Measurements from ENCODE around the gene RAB3IL1. TPM values are rescaled to one million over a fixed set of nuclear protein-coding genes. Genes with fewer than 3 reads are reported as not detected.

Gene RAB3IL1
- total RNA-seq, 1 donor from 2014 or later = 10.6 TPM

- no peak overlapping the region for H3K27ac Mint-ChIP-seq
- no peaks in the 10 kb centered on the region for H3K36me3 Mint-ChIP-seq
- H3K27me3 Mint-ChIP-seq (ENCODE audit: low read depth) = no peaks in the 10 kb centered on the region
- H3K4me1 Mint-ChIP-seq = peaks cover 11% of the 10 kb centered on the region
- H3K9me3 Mint-ChIP-seq = no peaks in the 10 kb centered on the region
- TF ChIP-seq, protein P1, sequence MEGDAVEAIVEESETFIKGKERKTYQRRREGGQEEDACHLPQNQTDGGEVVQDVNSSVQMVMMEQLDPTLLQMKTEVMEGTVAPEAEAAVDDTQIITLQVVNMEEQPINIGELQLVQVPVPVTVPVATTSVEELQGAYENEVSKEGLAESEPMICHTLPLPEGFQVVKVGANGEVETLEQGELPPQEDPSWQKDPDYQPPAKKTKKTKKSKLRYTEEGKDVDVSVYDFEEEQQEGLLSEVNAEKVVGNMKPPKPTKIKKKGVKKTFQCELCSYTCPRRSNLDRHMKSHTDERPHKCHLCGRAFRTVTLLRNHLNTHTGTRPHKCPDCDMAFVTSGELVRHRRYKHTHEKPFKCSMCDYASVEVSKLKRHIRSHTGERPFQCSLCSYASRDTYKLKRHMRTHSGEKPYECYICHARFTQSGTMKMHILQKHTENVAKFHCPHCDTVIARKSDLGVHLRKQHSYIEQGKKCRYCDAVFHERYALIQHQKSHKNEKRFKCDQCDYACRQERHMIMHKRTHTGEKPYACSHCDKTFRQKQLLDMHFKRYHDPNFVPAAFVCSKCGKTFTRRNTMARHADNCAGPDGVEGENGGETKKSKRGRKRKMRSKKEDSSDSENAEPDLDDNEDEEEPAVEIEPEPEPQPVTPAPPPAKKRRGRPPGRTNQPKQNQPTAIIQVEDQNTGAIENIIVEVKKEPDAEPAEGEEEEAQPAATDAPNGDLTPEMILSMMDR (IDR thresholded peaks at IDR 0.05; ENCODE audit: unreplicated experiment) = no peak
- no peak overlapping the region for H3K4me3 Mint-ChIP-seq
- DNase-seq (ENCODE audit: low spot score in 2 of 2, unreplicated experiment in 2 of 2) = no peak
Observed at GRCh38 chr11:61903845-61904244, 13.5 kb downstream of the RAB3IL1 start.

DNA sequence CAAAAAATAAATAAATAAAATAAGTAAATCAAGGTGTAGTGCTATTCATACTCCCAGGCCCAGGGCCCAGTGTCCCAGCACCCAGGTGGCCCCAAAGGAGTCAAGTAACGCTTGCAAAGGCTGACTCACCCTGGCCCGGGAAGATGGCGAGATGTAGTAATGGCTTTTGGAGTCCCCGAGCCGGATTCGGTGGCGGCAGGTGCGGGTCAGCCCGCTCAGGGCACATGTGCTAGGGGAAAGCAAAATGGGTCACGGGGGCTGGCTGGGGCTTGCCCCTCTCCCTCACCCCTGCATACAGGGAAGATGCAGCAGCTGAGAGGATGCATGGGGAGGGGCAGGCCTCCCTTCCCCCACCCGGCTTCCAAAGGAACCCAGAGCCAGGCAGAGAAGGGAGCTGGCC is 15.1 kb downstream of the RAB3IL1 start:
- Mint-ChIP-seq H3K27ac (no peak overlapping the region), H3K4me1 (peaks cover 8% of the 10 kb centered on the region), H3K27me3 (ENCODE audit: low read depth) (no peaks in the 10 kb centered on the region), H3K4me3 (no peak overlapping the region), H3K36me3 (no peaks in the 10 kb centered on the region), H3K9me3 (no peaks in the 10 kb centered on the region)
- DNase-seq (ENCODE audit: low spot score in 2 of 2, unreplicated experiment in 2 of 2) = no peak
- TF ChIP-seq, protein P1 (IDR thresholded peaks at IDR 0.05; ENCODE audit: unreplicated experiment) = no peak

- H3K9me3 Mint-ChIP-seq = no peaks in the 10 kb centered on the region
- no peaks in the 10 kb centered on the region for H3K36me3 Mint-ChIP-seq
- TF ChIP-seq, protein P1 (IDR thresholded peaks at IDR 0.05; ENCODE audit: unreplicated experiment) = no peak
- no peak overlapping the region for H3K27ac Mint-ChIP-seq
- H3K4me1 Mint-ChIP-seq = peaks cover 8% of the 10 kb centered on the region
- no peak for DNase-seq (ENCODE audit: low spot score in 2 of 2, unreplicated experiment in 2 of 2)
- H3K4me3 Mint-ChIP-seq = no peak overlapping the region
- no peaks in the 10 kb centered on the region for H3K27me3 Mint-ChIP-seq (ENCODE audit: low read depth)
Observed at GRCh38 chr11:61901397-61901796, 16.0 kb downstream of the RAB3IL1 start.

- no peaks in the 10 kb centered on the region for H3K9me3 Mint-ChIP-seq
- no peak overlapping the region for H3K4me3 Mint-ChIP-seq
- H3K27ac Mint-ChIP-seq = no peak overlapping the region
- no peak for DNase-seq (ENCODE audit: low spot score in 2 of 2, unreplicated experiment in 2 of 2)
- peaks cover 8% of the 10 kb centered on the region for H3K4me1 Mint-ChIP-seq
- no peaks in the 10 kb centered on the region for H3K27me3 Mint-ChIP-seq (ENCODE audit: low read depth)
- H3K36me3 Mint-ChIP-seq = no peaks in the 10 kb centered on the region
- TF ChIP-seq, protein P1 (IDR thresholded peaks at IDR 0.05; ENCODE audit: unreplicated experiment) = no peak
Observed at GRCh38 chr11:61900251-61900650, 17.1 kb downstream of the RAB3IL1 start.

DNA sequence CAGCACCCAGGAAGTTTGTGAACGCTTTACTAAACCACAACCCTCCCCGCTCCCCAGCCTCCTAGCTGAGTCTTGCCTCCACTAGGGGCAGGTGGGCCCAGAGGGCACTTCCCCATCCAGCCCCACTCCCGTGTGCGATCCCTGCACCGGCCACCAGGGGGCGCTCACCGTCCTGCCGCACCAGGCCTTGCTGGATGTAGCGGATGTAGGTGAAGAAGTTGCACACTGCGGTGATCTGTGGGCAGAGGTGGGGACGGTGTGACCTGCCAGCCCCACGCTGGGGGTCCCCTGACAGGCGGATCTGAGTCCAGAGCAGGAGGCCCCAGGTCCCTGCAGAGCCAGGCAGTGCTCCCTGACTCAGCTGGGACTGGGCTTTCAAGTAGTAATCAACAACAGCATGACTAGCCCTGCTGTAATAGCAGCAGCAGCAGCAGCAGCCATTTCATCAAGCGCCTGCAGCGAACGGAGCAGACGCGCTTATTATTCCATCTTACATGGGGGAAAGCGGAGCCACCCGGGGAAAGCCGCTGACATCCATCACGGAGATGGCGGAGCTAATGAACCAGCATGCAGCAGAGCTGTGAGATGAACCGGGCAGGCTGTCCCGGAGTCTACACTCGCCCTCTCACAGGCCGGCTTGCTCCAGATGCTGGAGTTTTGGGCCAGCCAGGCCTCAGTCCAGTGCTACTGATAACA is 18.1 kb downstream of the RAB3IL1 start:
- Mint-ChIP-seq H3K36me3 (no peaks in the 10 kb centered on the region), H3K27ac (no peak overlapping the region), H3K27me3 (ENCODE audit: low read depth) (no peaks in the 10 kb centered on the region), H3K9me3 (no peaks in the 10 kb centered on the region), H3K4me3 (no peak overlapping the region), H3K4me1 (peaks cover 3% of the 10 kb centered on the region)
- TF ChIP-seq, protein P1 (IDR thresholded peaks at IDR 0.05; ENCODE audit: unreplicated experiment) = peak; percentile 100
- peak; percentile 83 to 96 for DNase-seq (ENCODE audit: low spot score in 2 of 2, unreplicated experiment in 2 of 2)

DNA sequence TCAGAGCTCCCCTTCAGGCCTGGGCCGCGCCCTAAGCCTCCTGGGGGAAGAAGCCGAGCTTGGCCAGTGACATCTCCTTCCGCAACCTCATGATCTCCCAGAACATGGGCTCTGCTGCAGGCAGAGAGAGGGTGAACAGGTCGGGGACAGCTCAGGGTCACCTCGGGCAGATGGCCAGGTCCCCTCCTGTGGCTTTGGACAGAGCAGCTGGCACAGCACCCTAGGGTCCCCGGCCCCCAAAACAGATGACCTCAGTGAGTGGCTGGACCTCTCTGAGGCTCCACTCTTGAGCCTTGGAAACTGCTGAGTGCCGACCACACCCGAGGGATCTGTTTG is 19.2 kb downstream of the RAB3IL1 start:
- no peak for DNase-seq (ENCODE audit: low spot score in 2 of 2, unreplicated experiment in 2 of 2)
- TF ChIP-seq, protein P1 (IDR thresholded peaks at IDR 0.05; ENCODE audit: unreplicated experiment) = no peak
- no peaks in the 10 kb centered on the region for H3K9me3 Mint-ChIP-seq
- no peak overlapping the region for H3K4me3 Mint-ChIP-seq
- no peaks in the 10 kb centered on the region for H3K36me3 Mint-ChIP-seq
- no peak overlapping the region for H3K27ac Mint-ChIP-seq
- no peaks in the 10 kb centered on the region for H3K27me3 Mint-ChIP-seq (ENCODE audit: low read depth)
- H3K4me1 Mint-ChIP-seq = peaks cover 3% of the 10 kb centered on the region

Measured in mesothelial cell of epicardium (in vitro differentiated cells).